GM12891 (cell line): ENCODE data around the gene ZNF500.
A peak's percentile ranks its signal among the peaks of the same experiment; 100 is the strongest.

Experiments
- DNase-seq: peaks from one replicate; pipeline ENCODE4 v3.0.0; 2011; ENCODE audit warnings: low spot score; ENCODE audit not compliant: insufficient read length
- FAIRE-seq: peaks from 2 replicates; lab custom pipeline; 2011; peaks lifted over from hg19 to GRCh38; lab: Jason Lieb, UNC
- PAX5 ChIP-seq: IDR thresholded peaks from 2 replicates; pipeline ENCODE4 v1.6.1; 2011; ENCODE audit warnings: low read length, moderate library complexity, mild to moderate bottlenecking; ENCODE audit not compliant: insufficient read depth, severe bottlenecking
- POLR2A ChIP-seq: IDR thresholded peaks from 2 replicates; pipeline ENCODE4 v1.6.1; 2011; ENCODE audit warnings: low read depth, low read length, control low read depth
- POLR2AphosphoS5 ChIP-seq: IDR thresholded peaks from 2 replicates; pipeline ENCODE4 v1.6.1; 2011; ENCODE audit warnings: low read depth, low read length, control low read depth
- POU2F2 ChIP-seq: IDR thresholded peaks from 2 replicates; pipeline ENCODE4 v1.6.1; 2011; ENCODE audit warnings: low read depth, mild to moderate bottlenecking, control low read depth, low read length, moderate library complexity
- SPI1 ChIP-seq: IDR thresholded peaks from 2 replicates; pipeline ENCODE4 v1.6.1; 2011; ENCODE audit warnings: low read depth, low read length, control low read depth
- TAF1 ChIP-seq: IDR thresholded peaks from 2 replicates; pipeline ENCODE4 v1.6.1; 2011; ENCODE audit warnings: low read depth, low read length, control low read depth

ZNF500 gene

DNA sequence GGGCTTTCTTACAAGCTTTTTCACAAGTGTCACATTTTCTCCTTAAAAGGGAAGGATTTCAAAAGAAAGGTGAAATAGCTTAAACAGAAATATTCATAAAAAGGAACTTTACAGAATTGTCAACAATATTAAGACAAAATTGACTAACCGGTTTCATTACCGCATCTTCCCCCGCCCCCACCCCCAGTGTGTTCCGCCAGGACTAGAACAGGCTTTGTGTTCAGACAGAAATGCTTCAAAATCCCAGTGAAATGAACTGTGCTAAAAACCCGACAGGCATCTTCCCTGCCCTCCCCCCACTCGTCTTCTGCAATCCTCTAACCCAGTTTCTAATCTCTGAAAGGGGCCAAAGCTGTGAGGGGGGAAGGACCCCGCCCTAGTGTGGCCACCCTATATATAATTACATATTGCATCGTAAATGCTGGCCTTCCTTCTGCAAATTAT, 36.5 kb upstream of the ZNF500 start:
- DNase-seq (no peak), FAIRE-seq (no peak)
- no peak for TF ChIP-seq TAF1
- no peak for TF ChIP-seq SPI1
- no peak for TF ChIP-seq PAX5
- TF ChIP-seq POU2F2: no peak
- no peak for TF ChIP-seq POLR2A
- no peak for TF ChIP-seq POLR2AphosphoS5

GRCh38 chr16:4802659-4803287, 35.8 kb upstream of the ZNF500 start:
- FAIRE-seq (peak; percentile 97), DNase-seq (peak; percentile 99)
- TF ChIP-seq POLR2A: no peak
- TF ChIP-seq SPI1: no peak
- no peak for TF ChIP-seq PAX5
- TF ChIP-seq TAF1: no peak
- no peak for TF ChIP-seq POLR2AphosphoS5
- TF ChIP-seq POU2F2: no peak

DNA sequence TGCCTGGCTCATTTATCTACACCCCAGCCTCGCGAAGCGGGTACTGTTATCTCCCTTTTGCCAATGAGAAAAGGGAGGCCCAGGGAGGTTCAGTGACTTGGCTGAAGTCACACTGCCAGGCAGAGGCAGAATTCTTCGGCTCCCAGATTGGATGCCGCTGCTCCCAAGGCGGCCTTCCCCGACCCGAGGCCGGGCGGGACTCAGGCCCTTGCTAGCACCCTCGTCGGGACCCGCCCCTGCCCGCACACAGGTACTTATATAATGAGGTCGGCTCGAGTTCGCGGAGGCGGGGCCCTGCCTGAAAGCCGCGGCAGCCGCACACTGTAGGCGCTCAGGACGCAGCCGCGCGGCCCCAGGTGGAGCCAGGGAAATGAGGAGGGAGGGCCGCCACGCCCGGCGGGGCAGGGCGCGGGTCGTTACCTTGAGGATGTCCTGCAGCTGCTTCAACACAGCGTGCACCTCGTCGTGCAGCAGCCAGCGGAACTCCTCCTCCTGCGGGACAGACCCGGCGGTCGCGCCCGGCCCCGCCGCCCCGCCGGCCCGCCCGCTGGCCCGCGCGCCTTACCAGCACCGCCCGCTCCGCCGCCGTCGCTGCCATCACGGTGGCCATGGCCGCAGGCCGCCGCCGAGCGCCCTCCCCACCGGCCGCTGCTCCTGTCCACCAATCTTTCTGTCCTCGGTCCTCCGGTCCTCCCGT, 35.1 kb upstream of the ZNF500 start, which contains the start of gene ROGDI:
Gene ROGDI (minus strand): TSS at position 672 of the 697 bp plus-strand sequence. CDS start 62 bp downstream, at position 610.
- TF ChIP-seq POLR2A (no peak), PAX5 (no peak), SPI1 (no peak), TAF1 (no peak), POU2F2 (no peak), POLR2AphosphoS5 (no peak)
- DNase-seq: peak; percentile 71
- no peak for FAIRE-seq

GRCh38 chr16:4801051-4801961, 34.3 kb upstream of the ZNF500 start:
- DNase-seq (no peak), FAIRE-seq (no peak)
- no peak for TF ChIP-seq PAX5
- TF ChIP-seq POU2F2: no peak
- no peak for TF ChIP-seq TAF1
- no peak for TF ChIP-seq POLR2A
- TF ChIP-seq POLR2AphosphoS5: no peak
- no peak for TF ChIP-seq SPI1

DNA sequence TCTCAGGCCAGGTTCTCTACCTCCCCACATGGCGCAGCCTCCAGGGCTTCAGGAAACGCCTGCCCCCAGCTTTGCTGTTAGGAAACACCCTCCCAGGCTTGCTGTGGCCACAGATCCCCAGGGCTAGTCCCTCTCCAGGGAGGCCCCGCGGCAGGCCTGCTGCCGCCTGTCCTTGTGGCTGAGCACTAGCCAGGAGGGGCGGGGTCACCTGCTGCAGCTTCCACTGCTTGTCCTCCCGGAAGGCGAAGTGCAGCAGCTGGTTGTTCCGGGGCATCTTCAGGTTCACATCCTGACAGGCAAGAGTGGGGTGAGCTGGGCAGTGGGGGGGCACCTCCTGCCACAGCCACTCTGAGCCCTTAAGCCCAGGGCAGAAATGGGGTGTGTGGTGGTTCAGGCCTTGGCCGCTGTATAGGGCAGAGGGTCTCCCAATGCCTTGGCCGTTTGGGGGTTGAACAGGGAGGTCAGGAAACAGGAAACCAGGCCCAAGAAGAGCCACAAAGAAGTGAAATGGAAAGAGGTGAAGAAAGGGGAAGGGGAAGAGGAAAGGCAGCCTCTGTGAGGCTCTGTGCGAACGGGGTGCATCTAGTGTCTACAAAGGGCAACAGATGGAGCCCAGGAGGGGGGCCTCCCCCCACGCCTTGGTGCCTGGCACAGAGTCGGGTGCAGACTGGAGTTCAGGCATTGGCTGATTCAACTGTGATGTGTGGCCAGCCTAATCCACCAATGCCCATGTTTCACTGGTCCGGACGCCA, 33.5 kb upstream of the ZNF500 start:
- DNase-seq (peak; percentile 33), FAIRE-seq (no peak)
- TF ChIP-seq PAX5 (no peak), TAF1 (no peak), SPI1 (peak; percentile 26; the same call in 1 of the 2 replicates), POLR2AphosphoS5 (no peak), POLR2A (no peak)

GRCh38 chr16:4799171-4799855, 32.4 kb upstream of the ZNF500 start:
- DNase-seq (no peak), FAIRE-seq (no peak)
- TF ChIP-seq TAF1 (no peak), POLR2A (no peak), POLR2AphosphoS5 (no peak), POU2F2 (no peak), PAX5 (no peak), SPI1 (no peak)

GRCh38 chr16:4798456-4798855, 31.5 kb upstream of the ZNF500 start:
- FAIRE-seq (no peak), DNase-seq (no peak)
- TF ChIP-seq PAX5: no peak
- TF ChIP-seq SPI1: no peak
- TF ChIP-seq POU2F2: no peak
- TF ChIP-seq POLR2A: no peak
- TF ChIP-seq POLR2AphosphoS5: no peak
- no peak for TF ChIP-seq TAF1

DNA sequence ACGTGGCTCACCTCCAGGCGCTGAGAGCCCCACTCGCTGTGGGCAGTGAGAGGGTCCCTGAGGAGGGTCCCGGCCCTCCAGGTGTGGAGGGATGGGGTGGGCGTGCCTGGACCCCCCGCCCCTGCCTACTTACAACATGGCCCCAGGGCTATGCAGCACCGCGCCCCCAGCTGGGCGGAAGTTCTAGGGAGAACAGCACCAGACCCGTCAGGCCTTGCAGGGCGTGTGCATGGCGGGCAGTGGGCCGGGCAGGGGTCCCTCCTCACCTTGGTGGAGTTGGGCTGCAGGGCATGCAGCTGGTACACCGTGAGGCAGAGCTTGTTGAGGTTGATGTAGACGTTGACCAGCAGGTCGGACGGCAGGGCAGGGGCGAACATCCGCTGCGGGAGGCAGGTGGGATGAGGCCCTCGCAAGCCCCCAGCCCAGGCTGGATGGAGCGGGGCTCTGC, 30.9 kb upstream of the ZNF500 start:
- DNase-seq (no peak), FAIRE-seq (no peak)
- no peak for TF ChIP-seq POLR2AphosphoS5
- TF ChIP-seq SPI1: no peak
- no peak for TF ChIP-seq TAF1
- TF ChIP-seq POU2F2: no peak
- no peak for TF ChIP-seq POLR2A
- no peak for TF ChIP-seq PAX5
